Activated naive CD8-positive, alpha-beta T cell treated with anti-CD3 and anti-CD28 coated beads for 36 hours (primary cell): ENCODE measurements around the gene BSN. TPM values are rescaled to one million over a fixed set of nuclear protein-coding genes. Genes with fewer than 3 reads are reported as not detected.
A peak's percentile ranks its signal among the peaks of the same experiment; 100 is the strongest.
"Not testable (repeated sequence)": the region's sequence is repeated elsewhere in the genome, so short reads cannot be mapped to it uniquely, and the experiment has no call there.

Experiments used
- DNase-seq: peaks from one replicate; pipeline ENCODE4 v3.0.0; 2021
- H3K27ac Mint-ChIP-seq: one replicate; pipeline ENCODE4 v1.8.0; 2022; ENCODE audit warnings: mild to moderate bottlenecking, moderate library complexity, mixed read lengths
- H3K27me3 Mint-ChIP-seq: one replicate; pipeline ENCODE4 v1.8.0; 2022; ENCODE audit warnings: mild to moderate bottlenecking, mixed read lengths
- H3K36me3 Mint-ChIP-seq: one replicate; pipeline ENCODE4 v1.8.0; 2021; ENCODE audit warnings: mild to moderate bottlenecking, mixed read lengths
- H3K4me1 Mint-ChIP-seq: one replicate; pipeline ENCODE4 v1.8.0; 2021; ENCODE audit warnings: mixed read lengths
- H3K4me3 Mint-ChIP-seq: one replicate; pipeline ENCODE4 v1.8.0; 2022; ENCODE audit warnings: mild to moderate bottlenecking, moderate library complexity, mixed read lengths
- H3K9me3 Mint-ChIP-seq: one replicate; pipeline ENCODE4 v1.8.0; 2022; ENCODE audit warnings: mixed read lengths
- total RNA-seq, 2 experiments: library from RNA; stranded (reverse); gene quantifications; one replicate each; pipeline ENCODE4 v1.2.3, GENCODE V29; 2021

BSN gene
- total RNA-seq, 2 experiments from 2014 or later = 0.10 to 0.35 TPM

GRCh38 chr3:49689046-49689907 lies 135.0 kb downstream of the BSN start, which contains the start of the genes MST1 and RNF123:
Gene MST1 (minus strand): TSS chr3:49689474. CDS start chr3:49688691, 783 bp downstream.
Gene RNF123 (plus strand): TSS chr3:49689557. CDS start chr3:49691166, 1,609 bp downstream.
- peak; percentile 94 for DNase-seq
- Mint-ChIP-seq H3K36me3 (no peaks in the 10 kb centered on the region), H3K27ac (peak within 1 kb of the TSS; percentile 90), H3K4me3 (peak within 1 kb of the TSS; percentile 98), H3K4me1 (peaks cover 23% of the 10 kb centered on the region), H3K27me3 (peaks cover 4% of the 10 kb centered on the region), H3K9me3 (no peaks in the 10 kb centered on the region)

DNA sequence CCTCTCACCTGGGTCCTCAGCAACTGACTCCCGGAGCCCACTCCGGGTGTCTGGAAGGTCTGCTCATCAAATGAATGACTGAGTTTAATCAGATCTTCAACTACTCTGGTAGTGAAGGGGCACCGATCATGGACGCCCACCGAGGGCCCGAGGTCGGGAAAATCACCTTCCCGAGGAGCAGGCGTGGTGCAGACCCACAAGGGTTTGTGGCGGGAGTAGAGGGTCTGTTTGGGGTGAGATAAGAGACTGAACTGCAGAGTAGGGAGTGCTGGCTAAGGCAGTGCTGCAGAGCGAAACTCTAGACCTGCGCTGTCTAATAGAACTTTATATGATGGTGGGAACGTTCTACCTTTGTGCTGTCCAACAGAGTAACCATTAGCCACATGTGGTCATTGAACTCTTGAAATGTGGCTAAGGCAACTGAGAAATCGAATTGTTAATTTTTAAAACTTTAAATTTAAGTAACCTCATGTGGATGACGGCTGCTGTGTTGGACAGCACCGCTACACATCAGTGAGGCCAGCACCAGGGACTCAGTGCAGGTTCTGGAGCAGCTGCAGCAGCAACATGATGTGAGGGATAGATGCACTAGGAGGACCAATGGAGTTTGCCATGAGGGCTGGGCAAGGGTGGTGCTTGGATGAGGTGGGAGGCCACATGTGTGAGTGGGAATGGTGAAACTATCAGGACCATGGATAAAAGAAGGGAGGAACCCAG lies 135.8 kb downstream of the BSN start:
- not testable (repeated sequence) for H3K27me3 Mint-ChIP-seq, H3K36me3 Mint-ChIP-seq, DNase-seq, H3K9me3 Mint-ChIP-seq
- peak overlapping the region; percentile 98 for H3K4me3 Mint-ChIP-seq
- H3K27ac Mint-ChIP-seq = peak overlapping the region; percentile 90
- H3K4me1 Mint-ChIP-seq = peaks cover 23% of the 10 kb centered on the region

- not testable (repeated sequence) for H3K27ac Mint-ChIP-seq, H3K36me3 Mint-ChIP-seq, H3K27me3 Mint-ChIP-seq, DNase-seq, H3K9me3 Mint-ChIP-seq
- peaks cover 20% of the 10 kb centered on the region for H3K4me1 Mint-ChIP-seq
- peak overlapping the region; percentile 98 for H3K4me3 Mint-ChIP-seq
Measured at GRCh38 chr3:49690856-49691255, 136.6 kb downstream of the BSN start.

GRCh38 chr3:49691481-49691880 lies 137.2 kb downstream of the BSN start:
- H3K36me3 Mint-ChIP-seq, DNase-seq, H3K27ac Mint-ChIP-seq, H3K4me3 Mint-ChIP-seq, H3K27me3 Mint-ChIP-seq, H3K9me3 Mint-ChIP-seq: not testable (repeated sequence)
- peaks cover 18% of the 10 kb centered on the region for H3K4me1 Mint-ChIP-seq

DNA sequence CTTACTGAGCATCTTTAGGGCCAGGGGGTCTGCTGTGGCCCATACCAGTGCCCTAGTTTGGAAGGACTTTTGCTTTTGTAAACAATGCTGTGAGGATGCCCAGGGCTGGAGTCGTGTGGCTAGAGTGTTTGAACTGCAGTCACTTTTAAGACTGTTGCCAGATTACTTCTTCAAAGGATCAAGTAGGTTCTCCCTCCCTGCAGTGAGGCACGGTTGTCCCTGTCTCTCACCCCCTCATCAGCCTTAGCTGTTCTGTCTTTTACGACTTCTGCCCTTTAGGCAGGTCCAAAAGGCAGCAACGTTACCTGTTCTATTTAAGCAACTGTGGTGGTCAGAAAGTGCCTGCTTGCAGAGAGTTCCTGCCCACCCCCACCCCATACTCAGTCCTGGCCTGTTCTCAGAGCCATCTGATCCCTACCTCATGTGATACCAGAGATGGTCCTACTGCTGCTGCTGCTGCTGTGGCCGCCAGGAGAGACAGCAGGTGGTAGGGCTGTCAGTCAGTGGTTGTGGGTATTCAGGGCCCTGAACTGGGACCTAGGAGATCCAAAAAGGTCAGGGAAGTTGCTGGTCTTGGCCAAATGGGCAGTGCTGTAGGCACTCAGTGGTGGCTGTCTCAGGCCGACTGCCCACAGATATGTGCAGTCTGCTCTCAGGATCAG lies 140.3 kb downstream of the BSN start:
- H3K4me3 Mint-ChIP-seq, H3K27ac Mint-ChIP-seq, H3K9me3 Mint-ChIP-seq: not testable (repeated sequence)

DNA sequence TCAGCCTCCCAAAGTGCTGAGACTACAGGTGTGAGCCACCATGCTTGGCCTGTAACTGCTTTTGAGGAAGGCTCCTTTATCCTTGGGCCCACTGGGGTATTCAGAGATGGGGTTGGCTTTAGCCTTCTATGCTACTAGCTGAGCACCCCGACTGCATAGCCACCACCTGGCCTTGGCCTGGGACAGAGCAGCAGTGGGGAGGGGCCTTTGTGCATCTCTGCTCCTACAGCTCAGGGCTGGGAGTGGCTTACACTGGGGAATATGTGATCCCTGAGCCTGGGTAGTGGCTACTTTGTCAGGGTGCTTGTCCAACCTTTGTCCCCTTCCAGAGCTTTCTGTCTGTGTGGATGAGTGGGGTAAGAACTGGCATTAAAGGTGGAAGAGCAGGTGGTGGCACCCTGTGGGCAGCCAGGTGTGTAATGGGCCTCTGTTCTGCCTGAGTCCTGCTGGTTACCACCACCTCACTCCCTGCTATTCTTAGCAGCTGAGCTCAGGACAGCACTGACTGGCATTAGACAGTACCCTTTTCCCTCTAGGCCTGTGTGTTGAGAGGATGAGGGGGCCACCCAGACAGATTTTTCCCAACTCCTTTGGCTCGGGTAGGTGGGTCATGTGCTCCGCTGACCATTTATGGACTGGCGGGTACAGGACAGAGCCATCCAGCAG lies 141.2 kb downstream of the BSN start:
- H3K4me1 Mint-ChIP-seq, H3K4me3 Mint-ChIP-seq, H3K27ac Mint-ChIP-seq, H3K36me3 Mint-ChIP-seq, H3K27me3 Mint-ChIP-seq, H3K9me3 Mint-ChIP-seq, DNase-seq: not testable (repeated sequence)

More for the DNA sequence above, 140.3 kb downstream of the BSN start:
- not testable (repeated sequence) for H3K36me3 Mint-ChIP-seq, DNase-seq, H3K27me3 Mint-ChIP-seq
- peaks cover 15% of the 10 kb centered on the region for H3K4me1 Mint-ChIP-seq

DNA sequence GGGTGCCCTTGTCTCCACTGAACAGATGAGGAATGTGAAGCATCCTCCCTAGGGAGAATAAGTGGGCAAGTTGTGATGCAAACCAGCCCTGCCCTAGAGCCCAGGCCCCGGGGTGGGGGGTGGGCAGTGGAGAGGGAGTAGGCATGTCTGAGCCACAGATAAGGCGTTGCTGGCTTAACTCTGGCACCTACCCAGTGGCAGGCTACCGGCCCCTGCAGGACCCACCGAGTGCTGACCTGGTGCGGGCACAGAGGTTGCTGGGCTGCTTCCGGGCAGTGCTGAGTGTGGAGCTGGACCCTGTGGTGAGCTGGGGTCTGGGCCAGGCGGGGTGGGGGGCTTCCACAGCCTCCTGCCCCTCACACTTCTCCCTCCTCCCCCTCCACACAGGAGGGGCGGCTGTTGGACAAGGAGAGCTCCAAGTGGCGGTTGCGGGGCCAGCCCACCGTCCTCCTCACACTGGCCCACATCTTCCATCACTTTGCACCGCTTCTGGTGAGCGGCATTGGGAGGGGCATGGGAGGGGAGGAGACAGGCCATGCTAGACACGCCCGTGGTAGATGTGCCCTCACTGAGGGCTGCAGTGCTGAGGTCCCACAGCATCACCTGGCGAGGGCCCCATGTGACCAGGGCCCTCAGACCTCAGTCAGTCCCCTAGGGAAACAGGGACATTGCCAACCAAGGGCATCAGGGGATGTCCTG lies 145.2 kb downstream of the BSN start:
- no peak overlapping the region for H3K27ac Mint-ChIP-seq
- H3K9me3 Mint-ChIP-seq = no peaks in the 10 kb centered on the region
- no peaks in the 10 kb centered on the region for H3K27me3 Mint-ChIP-seq

DNA sequence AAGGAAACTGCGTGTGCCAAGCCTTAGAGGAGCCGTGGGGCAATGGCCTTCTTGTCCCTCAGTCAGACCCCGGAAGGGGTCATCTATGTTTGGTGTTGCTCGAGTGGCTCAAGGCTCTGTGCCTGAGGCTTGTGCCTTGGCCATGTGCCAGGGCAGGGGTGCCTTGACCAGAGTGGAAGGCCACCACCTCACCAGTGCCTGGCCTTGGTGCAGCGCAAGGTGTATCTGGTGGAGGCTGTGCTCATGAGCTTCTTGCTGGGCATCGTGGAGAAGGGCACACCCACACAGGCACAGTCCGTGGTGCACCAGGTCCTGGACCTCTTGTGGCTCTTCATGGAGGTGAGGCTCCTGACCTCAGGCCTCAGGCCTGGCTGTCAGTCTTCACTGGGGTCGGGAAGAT lies 145.7 kb downstream of the BSN start:
- H3K27me3 Mint-ChIP-seq = no peaks in the 10 kb centered on the region
- H3K27ac Mint-ChIP-seq = no peak overlapping the region
- H3K4me1 Mint-ChIP-seq = no peaks in the 10 kb centered on the region
- no peak overlapping the region for H3K4me3 Mint-ChIP-seq
- no peaks in the 10 kb centered on the region for H3K9me3 Mint-ChIP-seq
- DNase-seq = no peak
- H3K36me3 Mint-ChIP-seq = peaks cover 2% of the 10 kb centered on the region

More for the DNA sequence above, 145.2 kb downstream of the BSN start:
- DNase-seq = no peak
- peaks cover 2% of the 10 kb centered on the region for H3K36me3 Mint-ChIP-seq
- no peak overlapping the region for H3K4me3 Mint-ChIP-seq
- H3K4me1 Mint-ChIP-seq = no peaks in the 10 kb centered on the region

DNA sequence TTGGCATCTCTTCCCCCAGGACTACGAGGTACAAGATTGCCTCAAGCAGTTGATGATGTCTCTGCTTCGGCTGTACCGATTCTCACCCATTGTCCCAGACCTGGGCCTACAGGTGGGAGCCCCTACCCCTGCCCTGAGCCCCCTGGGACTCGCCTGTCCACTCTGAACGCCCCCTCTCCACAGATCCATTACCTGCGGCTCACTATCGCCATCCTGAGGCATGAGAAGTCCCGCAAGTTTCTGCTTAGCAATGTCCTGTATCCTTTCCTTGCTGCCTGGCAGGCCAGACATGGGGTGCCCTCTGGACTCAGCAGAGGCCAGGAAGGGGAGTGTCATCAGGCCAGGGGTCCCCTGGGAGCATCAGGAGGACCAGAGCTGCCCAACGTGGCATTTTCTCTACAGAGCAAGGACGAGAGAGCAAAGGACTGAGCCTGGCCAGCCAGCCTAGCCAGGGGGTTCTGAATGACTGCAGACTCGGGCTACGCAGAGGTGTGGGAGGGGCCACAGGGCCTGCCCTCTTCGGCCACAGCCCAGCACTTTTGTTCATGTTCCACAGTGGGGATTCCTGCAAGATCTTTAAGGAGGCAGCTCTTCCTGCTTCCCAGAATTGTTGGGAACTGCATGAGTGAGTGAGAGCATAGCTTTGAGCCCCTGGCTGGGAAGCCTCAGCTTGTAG lies 146.3 kb downstream of the BSN start:
- H3K36me3 Mint-ChIP-seq = peaks cover 2% of the 10 kb centered on the region
- no peaks in the 10 kb centered on the region for H3K27me3 Mint-ChIP-seq
- no peak overlapping the region for H3K4me3 Mint-ChIP-seq
- H3K9me3 Mint-ChIP-seq = no peaks in the 10 kb centered on the region
- no peaks in the 10 kb centered on the region for H3K4me1 Mint-ChIP-seq
- DNase-seq = no peak
- no peak overlapping the region for H3K27ac Mint-ChIP-seq

DNA sequence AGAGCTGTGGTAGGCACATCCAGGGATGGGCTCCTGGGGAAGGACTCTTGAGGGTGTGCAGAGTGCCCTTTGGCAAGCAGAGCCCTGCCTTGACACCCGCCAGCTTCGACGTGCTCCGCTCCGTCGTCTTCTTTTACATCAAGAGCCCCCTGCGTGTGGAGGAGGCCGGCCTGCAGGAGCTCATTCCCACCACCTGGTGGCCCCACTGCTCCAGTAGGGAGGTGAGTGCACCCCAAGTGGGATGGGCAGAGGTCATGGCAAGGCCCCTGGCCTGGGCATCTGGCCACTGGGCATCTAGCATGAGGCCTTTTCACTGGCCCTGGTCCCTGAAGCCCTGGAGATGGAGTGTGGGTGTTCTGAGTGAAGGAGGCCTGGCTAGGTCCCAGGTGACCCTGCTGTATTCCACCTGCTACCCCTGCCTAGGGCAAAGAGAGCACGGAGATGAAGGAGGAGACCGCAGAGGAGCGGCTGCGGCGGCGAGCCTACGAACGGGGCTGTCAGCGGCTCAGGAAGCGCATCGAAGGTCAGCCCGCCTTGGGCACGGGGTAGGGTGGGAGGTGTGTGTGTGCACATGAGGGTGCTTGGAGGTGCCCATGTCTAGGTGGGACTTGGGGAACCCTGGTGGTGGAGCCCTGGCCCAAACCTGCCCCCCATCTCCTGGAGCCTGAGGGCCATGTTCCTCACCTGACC lies 147.3 kb downstream of the BSN start:
- DNase-seq = no peak
- Mint-ChIP-seq H3K27me3 (no peaks in the 10 kb centered on the region), H3K9me3 (no peaks in the 10 kb centered on the region), H3K4me1 (no peaks in the 10 kb centered on the region), H3K36me3 (peaks cover 2% of the 10 kb centered on the region), H3K27ac (no peak overlapping the region), H3K4me3 (no peak overlapping the region)

GRCh38 chr3:49702672-49703071 lies 148.4 kb downstream of the BSN start:
- Mint-ChIP-seq H3K4me1 (no peaks in the 10 kb centered on the region), H3K36me3 (peaks cover 2% of the 10 kb centered on the region), H3K27me3 (no peaks in the 10 kb centered on the region), H3K9me3 (no peaks in the 10 kb centered on the region), H3K4me3 (no peak overlapping the region), H3K27ac (no peak overlapping the region)
- no peak for DNase-seq

DNA sequence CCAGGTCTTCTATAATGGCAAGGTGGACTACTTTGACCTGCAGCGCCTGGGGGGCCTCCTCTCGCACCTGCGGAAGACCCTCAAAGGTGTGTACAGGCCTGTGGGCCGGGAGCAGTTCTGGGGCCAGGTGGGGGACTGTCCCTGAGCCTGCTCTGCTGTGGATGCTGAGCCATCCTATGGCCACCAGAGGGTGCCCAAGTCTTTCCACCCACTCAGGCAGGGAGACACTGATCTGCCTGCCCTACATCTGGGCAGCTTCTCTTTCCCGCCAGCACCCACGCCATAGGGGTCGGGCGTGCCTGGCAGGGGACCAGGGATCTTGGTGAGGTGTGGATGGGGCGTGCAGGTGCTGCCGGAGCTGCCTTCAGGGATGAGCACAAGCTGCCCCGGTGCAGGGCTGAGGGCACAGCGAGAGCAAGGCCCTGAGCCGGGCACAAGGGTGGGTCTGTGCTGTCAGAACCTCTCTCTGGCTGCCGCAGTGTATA lies 149.2 kb downstream of the BSN start:
- DNase-seq = peak; percentile 68
- H3K36me3 Mint-ChIP-seq = peaks cover 2% of the 10 kb centered on the region
- no peaks in the 10 kb centered on the region for H3K9me3 Mint-ChIP-seq
- no peaks in the 10 kb centered on the region for H3K27me3 Mint-ChIP-seq
- no peak overlapping the region for H3K27ac Mint-ChIP-seq
- no peak overlapping the region for H3K4me3 Mint-ChIP-seq
- H3K4me1 Mint-ChIP-seq = no peaks in the 10 kb centered on the region

DNA sequence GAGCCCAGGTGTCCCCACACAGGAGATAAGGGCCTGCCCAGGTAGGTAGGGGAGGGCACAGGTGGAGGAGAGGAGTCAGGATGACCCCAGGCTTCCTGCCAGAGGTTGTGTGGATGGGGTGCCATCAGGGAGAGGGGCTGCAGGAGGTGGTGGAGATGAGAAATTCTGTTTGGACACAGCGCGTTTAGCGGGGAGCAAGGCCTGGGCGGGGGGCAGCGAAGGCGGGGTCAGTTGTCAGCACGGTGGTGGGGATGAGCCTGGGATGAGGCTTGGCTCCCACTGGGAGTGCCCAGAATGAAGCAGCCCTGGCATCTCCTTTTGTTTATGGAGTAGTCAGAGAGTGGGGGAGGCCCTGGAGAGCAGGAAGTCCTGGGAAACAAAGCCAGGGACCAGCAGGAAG lies 149.7 kb downstream of the BSN start:
- no peak for DNase-seq
- Mint-ChIP-seq H3K4me1 (no peaks in the 10 kb centered on the region), H3K4me3 (no peak overlapping the region), H3K27me3 (no peaks in the 10 kb centered on the region), H3K27ac (no peak overlapping the region), H3K9me3 (no peaks in the 10 kb centered on the region), H3K36me3 (peaks cover 2% of the 10 kb centered on the region)
